K562 (cell line): Measurements from ENCODE around the gene LAGE3. TPM values are rescaled to one million over a fixed set of nuclear protein-coding genes. Genes with fewer than 3 reads are reported as not detected.
A peak's percentile ranks its signal among the peaks of the same experiment; 100 is the strongest.

Experiments
- GTF3C2 ChIP-seq: IDR thresholded peaks from 3 replicates; pipeline ENCODE4 v1.6.1; 2011; ENCODE audit warnings: borderline replicate concordance, mild to moderate bottlenecking, moderate library complexity; ENCODE audit not compliant: insufficient read length; ENCODE audit errors: extremely low read depth
- HNRNPUL1 ChIP-seq: fragments of 200-400 bp; formaldehyde crosslinking; IDR thresholded peaks from 2 replicates; pipeline ENCODE4 v1.6.1; 2017; ENCODE audit warnings: low read length
- KAT7 ChIP-seq: sonication (generic); formaldehyde crosslinking; IDR thresholded peaks from 2 replicates; pipeline ENCODE4 v1.8.0; 2022; ENCODE audit warnings: missing genetic modification reagents, mild to moderate bottlenecking, borderline replicate concordance
- MAFG ChIP-seq: fragments of 450-650 bp; conservative IDR thresholded peaks from 2 replicates; pipeline ENCODE4 v1.6.1; 2016; ENCODE audit warnings: missing genetic modification characterization, missing compliant biosample characterization
- MYNN ChIP-seq, 2 experiments: sonication (generic); formaldehyde crosslinking in 1 of 2; IDR thresholded peaks; 2 replicates each; pipeline versions ENCODE4 v1.5.0 to v1.6.1; 2016 to 2020; ENCODE audit warnings: antibody characterized with exemption in 1 of 2, missing genetic modification reagents in 1 of 2
- NFE2L1 ChIP-seq: fragments of 450-650 bp; IDR thresholded peaks from 2 replicates; pipeline ENCODE4 v1.6.1; 2016; ENCODE audit warnings: missing genetic modification characterization, low read depth, mild to moderate bottlenecking, missing compliant biosample characterization, moderate library complexity, borderline replicate concordance
- NR1H2 ChIP-seq: sonication (generic); formaldehyde crosslinking; IDR thresholded peaks from 2 replicates; pipeline ENCODE4 v1.4.0; 2020; ENCODE audit warnings: mild to moderate bottlenecking, missing genetic modification reagents
- PHB ChIP-seq: fragments of 250-450 bp; sonication (Bioruptor Pico); IDR thresholded peaks from 2 replicates; pipeline ENCODE4 v1.5.0; 2021
- PHF8 ChIP-seq: fragments of 200-600 bp; sonication (generic); IDR thresholded peaks from 2 replicates; pipeline ENCODE4 v1.6.1; 2012; ENCODE audit warnings: mixed run types, mild to moderate bottlenecking, inconsistent platforms, low read length, moderate library complexity, borderline replicate concordance
- SIN3A ChIP-seq, 2 experiments: fragments of 150-350 bp in 1 of 2; IDR thresholded peaks; 2 replicates each; pipeline ENCODE4 v1.6.1; 2011 to 2016; ENCODE audit warnings: borderline replicate concordance in 2 of 2, low read depth in 2 of 2, low read length in 2 of 2, mild to moderate bottlenecking in 2 of 2, moderate library complexity in 2 of 2; ENCODE audit not compliant: control insufficient read depth in 1 of 2
- TAF7 ChIP-seq: fragments of 450-650 bp; IDR thresholded peaks from 2 replicates; pipeline ENCODE4 v1.6.1; 2016; ENCODE audit warnings: missing genetic modification characterization, missing compliant biosample characterization
- ZNF121 ChIP-seq: sonication (generic); formaldehyde crosslinking; conservative IDR thresholded peaks from 2 replicates; pipeline ENCODE4 v1.8.0; 2022; ENCODE audit warnings: missing genetic modification reagents
- polyA plus RNA-seq, 8 experiments: library from polyadenylated mRNA; depleted of rRNA in 4 of 8; stranded (reverse) in 5 of 8; unstranded in 3 of 8; fragments of >200 nt; fragmentation: Nextera tagmentation in 2 of 8; fragmentation: Illumina TruSeq in 1 of 8; extraction: Ambion mirVana in 2 of 8; extraction: Trizol in 1 of 8; gene quantifications; 2 replicates each; pipeline versions ENCODE4 v1.2.1 to v1.2.3, GENCODE V29; 2011 to 2014; ENCODE audit warnings: inconsistent platforms in 1 of 8, missing spikeins in 1 of 8
- total RNA-seq, 7 experiments: library from RNA; depleted of rRNA in 6 of 7; stranded (reverse); fragments of >200 nt in 6 of 7; fragmentation: Illumina TruSeq in 2 of 7; extraction: Trizol in 2 of 7; gene quantifications; 2 replicates each; pipeline versions ENCODE4 v1.2.1 to v1.2.3, GENCODE V29; 2011 to 2021; ENCODE audit warnings: low replicate concordance in 1 of 7

The LAGE3 gene
- total and polyA plus RNA-seq, 9 of the 15 experiments (the other 6 are each of a cell fraction or from before 2014, with no cell fraction given), result 28.2 to 125 (median 35.8) TPM

- TF ChIP-seq GTF3C2, result no peak
- TF ChIP-seq NFE2L1, result peak; percentile 54; the same call in 1 of the 2 replicates
- TF ChIP-seq PHF8, result peak; percentile 10; the same call in 1 of the 2 replicates
- TF ChIP-seq TAF7 (tag), result no peak
- TF ChIP-seq ZNF121, result no peak
- TF ChIP-seq KAT7 (CRISPR knock-in tag), result peak; percentile 27; the same call in 1 of the 2 replicates
- no peak for TF ChIP-seq HNRNPUL1
- TF ChIP-seq MYNN (IDR thresholded peaks at IDR 0.05), result peak; percentile 58; the same call in 1 of the 2 replicates
- no peak for TF ChIP-seq MYNN (CRISPR knock-in tag; IDR thresholded peaks at IDR 0.05)
- TF ChIP-seq PHB (CRISPR knock-in tag), result no peak
- peak; percentile 93 for TF ChIP-seq MAFG (tag)
- TF ChIP-seq SIN3A (IDR thresholded peaks at IDR 0.05; ENCODE audit: borderline replicate concordance in 2 of 2, control insufficient read depth in 1 of 2, low read depth in 2 of 2, low read length in 2 of 2), result peak; percentile 16 to 62; a peak in 2 of 4 replicates
- TF ChIP-seq NR1H2 (CRISPR knock-in tag), result no peak
Observed at GRCh38 chrX:154484255-154485149, 5.4 kb upstream of the LAGE3 start (continued).
